ENCODE measurements around the gene SLBP.

The SLBP gene

DNA sequence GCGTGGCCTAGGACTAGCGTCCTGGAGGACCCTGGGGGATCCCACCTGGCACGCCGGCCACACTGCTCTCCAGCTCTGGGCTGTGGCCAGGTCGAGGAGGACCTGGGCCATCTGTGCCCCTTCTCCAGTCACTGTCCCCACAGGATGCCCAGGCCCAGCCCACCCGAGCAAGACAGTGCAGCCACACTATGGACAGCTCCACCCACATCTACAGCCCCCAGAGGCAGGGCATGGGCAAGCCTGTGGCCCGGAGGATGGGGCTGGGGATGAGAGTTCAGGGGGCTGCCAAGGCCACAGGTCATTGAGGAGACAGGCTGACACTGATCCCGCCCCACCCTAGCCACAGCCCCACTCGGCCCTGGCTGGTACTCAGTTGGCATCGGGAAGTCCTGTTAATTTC, 58.3 kb downstream of the SLBP start:
- DNase-seq (ENCODE audit: low read depth) = no peak

DNA sequence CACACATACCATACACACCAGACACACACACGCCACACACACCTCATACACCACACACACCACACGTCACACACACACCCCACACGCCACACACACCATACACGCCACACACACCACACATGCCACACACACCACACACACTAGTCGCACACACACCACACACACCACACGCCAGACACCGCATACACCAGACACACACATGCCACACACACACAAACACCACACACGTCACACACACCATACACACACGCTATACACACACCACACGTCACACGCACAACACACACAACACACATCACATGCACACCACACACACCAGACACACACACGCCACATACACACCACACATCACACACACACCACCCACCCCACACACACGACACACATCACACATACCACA, 60.0 kb downstream of the SLBP start:
- no peak for DNase-seq (ENCODE audit: low read depth)

DNA sequence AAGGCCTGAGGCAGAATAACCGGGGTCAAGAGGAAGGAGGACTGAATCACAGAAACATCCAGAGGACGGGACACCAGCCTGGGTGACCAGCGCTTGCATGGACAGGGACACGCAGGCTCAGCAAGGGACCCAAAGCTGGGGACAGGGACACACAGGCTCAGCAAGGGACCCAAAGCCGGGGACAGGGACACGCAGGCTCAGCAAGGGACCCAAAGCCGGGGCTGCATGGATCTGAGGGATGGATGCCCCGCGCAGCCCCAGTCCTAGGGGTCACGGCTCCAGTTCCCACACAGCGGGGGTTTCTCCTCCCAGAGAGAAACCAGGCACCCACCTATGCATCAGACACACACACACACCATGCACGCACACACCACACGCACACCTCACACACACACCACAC, 60.5 kb downstream of the SLBP start:
- no peak for DNase-seq (ENCODE audit: low read depth)

- DNase-seq (ENCODE audit: low read depth) = no peak
Measured at GRCh38 chr4:1648962-1649361, 63.2 kb downstream of the SLBP start.

DNA sequence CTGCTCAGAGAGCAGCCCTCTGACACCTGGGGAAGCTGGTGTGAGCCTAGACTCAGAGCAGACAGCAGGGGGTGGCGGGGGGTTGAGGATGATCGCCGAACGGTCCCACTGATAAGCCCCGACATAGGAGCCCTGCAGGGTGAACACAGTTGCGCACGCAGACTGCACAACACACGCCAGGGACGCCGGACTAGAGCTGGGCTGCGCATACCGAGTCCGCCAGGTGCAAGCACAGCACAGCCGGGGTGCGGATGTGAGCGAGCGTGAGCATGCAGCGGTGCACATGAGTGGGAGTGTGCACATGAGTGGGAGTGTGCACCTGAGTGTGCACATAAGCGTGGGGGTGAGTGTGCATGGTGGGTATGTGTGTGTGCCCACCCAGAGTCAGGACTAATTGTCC, 64.7 kb downstream of the SLBP start:
- DNase-seq (ENCODE audit: low read depth) = no peak

- no peak for DNase-seq (ENCODE audit: low read depth)
Measured at GRCh38 chr4:1646690-1647089, 65.4 kb downstream of the SLBP start.

DNA sequence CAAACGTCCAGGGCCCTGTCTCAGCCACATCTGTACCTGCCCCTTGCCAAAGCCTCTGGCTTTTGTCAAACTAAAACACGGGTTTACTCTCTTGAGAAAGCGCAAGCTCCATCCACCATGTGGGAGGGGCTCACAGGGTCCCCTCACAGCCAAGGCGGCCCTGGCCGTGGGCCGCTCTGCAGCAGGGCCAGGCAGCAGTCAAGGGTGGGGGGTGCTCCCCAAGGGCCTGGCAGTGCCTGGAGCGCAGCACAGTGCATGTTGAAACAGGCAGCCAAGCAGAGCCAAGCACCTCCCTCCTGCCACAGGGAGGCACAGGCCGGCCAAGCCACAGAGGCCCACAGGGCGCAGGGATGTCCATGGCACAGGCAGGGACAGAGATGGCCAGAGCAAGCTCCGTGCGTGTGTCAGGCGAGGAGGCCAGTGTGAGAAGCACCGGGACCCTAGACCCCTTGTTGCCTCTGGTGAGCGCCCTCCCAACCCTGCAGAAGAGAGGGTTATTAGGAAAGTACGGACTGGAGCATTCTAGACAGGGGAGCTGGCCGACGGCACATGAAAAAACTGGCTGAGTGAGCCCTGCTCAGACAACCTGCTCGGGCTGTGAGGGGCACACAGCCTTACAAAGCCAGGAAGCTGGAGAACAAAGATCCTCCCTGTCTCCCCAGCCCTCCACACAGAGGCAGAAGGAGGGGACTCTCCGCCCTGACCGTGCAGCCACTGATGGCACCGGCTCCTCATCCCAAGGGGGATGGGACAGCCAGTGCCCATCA, 67.0 kb downstream of the SLBP start:
- DNase-seq (ENCODE audit: low read depth) = no peak

- DNase-seq (ENCODE audit: low read depth) = no peak
Measured at GRCh38 chr4:1643971-1644735, 68.0 kb downstream of the SLBP start.
